Measurements from ENCODE around the gene EXOC2. TPM values are rescaled to one million over a fixed set of nuclear protein-coding genes. Genes with fewer than 3 reads are reported as not detected.
"Not testable (repeated sequence)": the region's sequence is repeated elsewhere in the genome, so short reads cannot be mapped to it uniquely, and the experiment has no call there.

EXOC2 gene
- polyA plus RNA-seq, 1 experiment: 16.0 TPM

DNA sequence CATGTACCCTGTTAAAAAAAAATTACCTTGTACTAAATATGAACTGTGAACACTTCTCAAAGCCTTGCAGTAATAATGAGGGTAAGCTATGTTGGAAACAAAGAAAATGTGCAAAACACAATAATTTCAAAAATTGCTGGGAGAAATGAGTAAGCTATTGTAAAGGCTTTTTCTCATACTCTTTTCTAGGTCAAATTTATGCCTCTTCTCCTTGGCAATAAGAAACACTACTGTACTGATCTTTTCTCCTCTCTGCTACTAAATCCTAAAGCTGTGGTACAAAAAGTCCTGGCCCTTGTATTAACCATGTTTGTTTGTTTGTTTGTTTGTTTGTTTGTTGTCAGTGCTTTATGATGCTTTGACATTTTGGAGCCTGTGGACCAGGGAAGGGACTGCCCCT, 18.5 kb downstream of the EXOC2 start:
- no peaks in the 10 kb centered on the region for H3K36me3 ChIP-seq (ENCODE audit: control insufficient read depth, insufficient read depth, low read length)
- no peak for DNase-seq (ENCODE audit: low read depth)
- POLR2A ChIA-PET: no interaction called here
- CTCF ChIA-PET: no interaction called here
- no peak for TF ChIP-seq CTCF (IDR thresholded peaks at IDR 0.05; ENCODE audit: insufficient read depth, low read depth, low read length)
- no peak overlapping the region for H3K4me3 ChIP-seq (ENCODE audit: low read depth, low read length)
- no peaks in the 10 kb centered on the region for H3K27me3 ChIP-seq (ENCODE audit: control insufficient read depth, insufficient read depth, low read length)

GRCh38 chr6:667253-667927, 25.5 kb downstream of the EXOC2 start:
- CTCF ChIA-PET: no interaction called here

GRCh38 chr6:665403-666267, 27.3 kb downstream of the EXOC2 start:
- POLR2A ChIA-PET: no interaction called here
- no peak for DNase-seq (ENCODE audit: low read depth)
- peaks cover 1% of the 10 kb centered on the region; the same call in 1 of the 2 replicates for H3K36me3 ChIP-seq (ENCODE audit: control insufficient read depth, insufficient read depth, low read length)

More at GRCh38 chr6:667253-667927, 25.5 kb downstream of the EXOC2 start:
- no peak for TF ChIP-seq CTCF (IDR thresholded peaks at IDR 0.05; ENCODE audit: insufficient read depth, low read depth, low read length)
- peaks cover 1% of the 10 kb centered on the region; the same call in 1 of the 2 replicates for H3K36me3 ChIP-seq (ENCODE audit: control insufficient read depth, insufficient read depth, low read length)
- no peak for DNase-seq (ENCODE audit: low read depth)
- H3K27me3 ChIP-seq (ENCODE audit: control insufficient read depth, insufficient read depth, low read length): no peaks in the 10 kb centered on the region
- POLR2A ChIA-PET: interaction anchor here (0.6 kb wide), 1 partner anchor 534 kb away, joined by 3 read pairs; no protein-coding TSS in a partner anchor
- no peak overlapping the region for H3K4me3 ChIP-seq (ENCODE audit: low read depth, low read length)

DNA sequence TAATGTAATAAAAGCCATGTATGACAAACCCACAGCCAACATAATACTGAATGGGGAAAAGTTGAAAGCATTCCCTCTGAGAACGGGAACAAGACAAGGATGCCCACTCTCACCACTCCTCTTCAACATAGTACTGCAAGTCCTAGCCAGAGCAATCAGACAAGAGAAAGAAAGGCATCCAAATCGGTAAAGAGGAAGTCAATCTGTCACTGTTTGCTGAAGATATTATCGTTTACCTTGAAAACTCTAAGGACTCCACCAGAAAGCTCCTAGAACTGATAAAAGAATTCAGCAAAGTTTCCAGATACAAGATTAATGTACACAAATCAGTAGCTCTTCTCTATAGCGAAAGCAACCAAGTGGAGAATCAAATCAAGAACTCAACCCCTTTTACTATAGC, 29.2 kb downstream of the EXOC2 start:
- POLR2A ChIA-PET; H3K27me3 ChIP-seq (ENCODE audit: control insufficient read depth, insufficient read depth, low read length); DNase-seq (ENCODE audit: low read depth); H3K36me3 ChIP-seq (ENCODE audit: control insufficient read depth, insufficient read depth, low read length); H3K4me3 ChIP-seq (ENCODE audit: low read depth, low read length): not testable (repeated sequence)
- CTCF ChIA-PET: interaction anchor here (1.0 kb wide), 1 partner anchor 15 kb away, joined by 3 read pairs; no protein-coding TSS in a partner anchor

More at GRCh38 chr6:665403-666267, 27.3 kb downstream of the EXOC2 start:
- CTCF ChIA-PET: no interaction called here
- Histone ChIP-seq H3K4me3 (ENCODE audit: low read depth, low read length) (no peak overlapping the region), H3K27me3 (ENCODE audit: control insufficient read depth, insufficient read depth, low read length) (no peaks in the 10 kb centered on the region)
- TF ChIP-seq CTCF (IDR thresholded peaks at IDR 0.05; ENCODE audit: insufficient read depth, low read depth, low read length): no peak

GRCh38 chr6:659716-660581, 33.0 kb downstream of the EXOC2 start:
- H3K4me3 ChIP-seq (ENCODE audit: low read depth, low read length): no peak overlapping the region
- no peaks in the 10 kb centered on the region for H3K27me3 ChIP-seq (ENCODE audit: control insufficient read depth, insufficient read depth, low read length)
- H3K36me3 ChIP-seq (ENCODE audit: control insufficient read depth, insufficient read depth, low read length): no peaks in the 10 kb centered on the region
- no peak for TF ChIP-seq CTCF (IDR thresholded peaks at IDR 0.05; ENCODE audit: insufficient read depth, low read depth, low read length)
- ChIA-PET POLR2A (no interaction called here), CTCF (interaction anchor here (1.2 kb wide), 2 partner anchors 21 to 764 kb away, joined by 3 to 4 read pairs; no protein-coding TSS in a partner anchor)
- no peak for DNase-seq (ENCODE audit: low read depth)
